BJ (cell line): ENCODE results near the gene YWHAQ. TPM values are rescaled to one million over a fixed set of nuclear protein-coding genes. Genes with fewer than 3 reads are reported as not detected.

Source experiments
- CTCF ChIA-PET: fragments of 350-600 bp; formaldehyde crosslinking; extraction: SDS; loops from one replicate; lab custom pipeline; 2021; ENCODE audit warnings: antibody characterized with exemption, inconsistent platforms; lab: Yijun Ruan, JAX
- POLR2A ChIA-PET: fragments of 300-600 bp; sonication (Branson Sonifier 250); formaldehyde crosslinking; extraction: SDS; loops from one replicate; lab custom pipeline; 2021; ENCODE audit warnings: antibody characterized with exemption; lab: Charles Lee
- DNase-seq: peaks from one replicate; pipeline ENCODE4 v3.0.0-alpha.2; 2011; ENCODE audit warnings: low read depth
- H3K27me3 ChIP-seq: 2 replicates; pipeline ENCODE4 v1.6.0; 2011; ENCODE audit warnings: low read length; ENCODE audit not compliant: control insufficient read depth, insufficient read depth
- H3K36me3 ChIP-seq: 2 replicates; pipeline ENCODE4 v1.5.1; 2011; ENCODE audit warnings: low read length; ENCODE audit not compliant: control insufficient read depth, insufficient read depth
- H3K4me3 ChIP-seq: 2 replicates; pipeline ENCODE4 v1.5.1; 2011; ENCODE audit warnings: low read depth, mild to moderate bottlenecking, control low read depth, low read length
- CTCF ChIP-seq: IDR thresholded peaks from 2 replicates; pipeline ENCODE4 v1.5.1; 2011; ENCODE audit warnings: low read depth, mild to moderate bottlenecking, control low read depth, inconsistent platforms, low read length, moderate library complexity; ENCODE audit not compliant: insufficient read depth
- polyA plus RNA-seq: library from polyadenylated mRNA; depleted of rRNA; stranded (reverse); fragments of >200 nt; gene quantifications from 2 replicates; pipeline ENCODE4 v1.2.3, GENCODE V29; 2011

The YWHAQ gene
- polyA plus RNA-seq, 1 experiment = 235 TPM

- no peak for TF ChIP-seq CTCF
- Histone ChIP-seq H3K4me3 (no peak overlapping the region), H3K27me3 (no peaks in the 10 kb centered on the region), H3K36me3 (no peaks in the 10 kb centered on the region)
- ChIA-PET POLR2A (no interaction called here), CTCF (no interaction called here)
- DNase-seq = no peak
Observed at GRCh38 chr2:9549420-9549819, 81.4 kb downstream of the YWHAQ start.

GRCh38 chr2:9548506-9548905, 82.3 kb downstream of the YWHAQ start:
- no peak for TF ChIP-seq CTCF
- no peaks in the 10 kb centered on the region for H3K36me3 ChIP-seq
- H3K27me3 ChIP-seq = no peaks in the 10 kb centered on the region
- no peak overlapping the region for H3K4me3 ChIP-seq
- ChIA-PET CTCF (no interaction called here), POLR2A (no interaction called here)
- DNase-seq = no peak

GRCh38 chr2:9547262-9547991, 83.4 kb downstream of the YWHAQ start:
- Histone ChIP-seq H3K27me3 (no peaks in the 10 kb centered on the region), H3K36me3 (no peaks in the 10 kb centered on the region), H3K4me3 (no peak overlapping the region)
- CTCF ChIA-PET = no interaction called here
- no peak for DNase-seq
- POLR2A ChIA-PET = interaction anchor here (0.6 kb wide), 1 partner anchor 8 kb away, joined by 5 read pairs; the partner anchor contains the start of gene ADAM17
- TF ChIP-seq CTCF = no peak

GRCh38 chr2:9545502-9545901, 85.3 kb downstream of the YWHAQ start:
- DNase-seq = no peak
- H3K4me3 ChIP-seq = no peak overlapping the region
- H3K27me3 ChIP-seq = no peaks in the 10 kb centered on the region
- TF ChIP-seq CTCF = no peak
- POLR2A ChIA-PET = no interaction called here
- 0 out of 2 replicates have a peak, but pooled peaks cover 1% of the 10 kb centered on the region for H3K36me3 ChIP-seq
- CTCF ChIA-PET = no interaction called here

GRCh38 chr2:9543557-9543956, 87.2 kb downstream of the YWHAQ start:
- CTCF ChIA-PET = interaction anchor here (0.8 to 1.8 kb wide), 3 partner anchors 9 to 15 kb away, joined by 3 to 10 read pairs (median 3); partner anchors contain the start of gene ADAM17

More at GRCh38 chr2:9543557-9543956, 87.2 kb downstream of the YWHAQ start:
- POLR2A ChIA-PET = no interaction called here
- Histone ChIP-seq H3K4me3 (no peak overlapping the region), H3K27me3 (no peaks in the 10 kb centered on the region), H3K36me3 (0 out of 2 replicates have a peak, but pooled peaks cover 1% of the 10 kb centered on the region)
- no peak for TF ChIP-seq CTCF
- DNase-seq = no peak
